H1 (cell line): Measurements from ENCODE around the gene FBXO8. TPM values are rescaled to one million over a fixed set of nuclear protein-coding genes. Genes with fewer than 3 reads are reported as not detected.
A peak's percentile ranks its signal among the peaks of the same experiment; 100 is the strongest.

Experiments
- ASH2L ChIP-seq: fragments of 200-600, 300-600 bp; sonication (generic); IDR thresholded peaks from one replicate; pipeline ENCODE4 v1.7.1; 2017; ENCODE audit warnings: low read length
- ATF2 ChIP-seq: IDR thresholded peaks from 2 replicates; pipeline ENCODE4 v1.6.1; 2012; ENCODE audit warnings: low read length, inconsistent platforms
- CBX8 ChIP-seq: fragments of 300-800, 300-1000 bp; sonication (generic); IDR thresholded peaks from 2 replicates; pipeline ENCODE4 v1.7.1; 2016; ENCODE audit warnings: low read depth, low read length, borderline replicate concordance
- CHD2 ChIP-seq: IDR thresholded peaks from 2 replicates; pipeline ENCODE4 v1.6.1; 2012; ENCODE audit warnings: low read length, improper control_type of control experiment
- JUND ChIP-seq: IDR thresholded peaks from 2 replicates; pipeline ENCODE4 v1.6.1; 2011; ENCODE audit warnings: mild to moderate bottlenecking, improper control_type of control experiment, low read length
- KDM1A ChIP-seq: fragments of 200-600, 300-600 bp; sonication (generic); IDR thresholded peaks from 2 replicates; pipeline ENCODE4 v1.7.1; 2016; ENCODE audit warnings: mild to moderate bottlenecking, low read length, borderline replicate concordance
- KDM4A ChIP-seq: IDR thresholded peaks from one replicate; pipeline ENCODE4 v1.7.1; 2012; ENCODE audit warnings: low read depth, mild to moderate bottlenecking, moderate library complexity, low read length, inconsistent platforms; ENCODE audit not compliant: severe bottlenecking
- RNF2 ChIP-seq: fragments of 200-900, 300-1000 bp; sonication (generic); IDR thresholded peaks from 2 replicates; pipeline ENCODE4 v1.7.1; 2016; ENCODE audit warnings: borderline replicate concordance, low read depth, mild to moderate bottlenecking, antibody characterized with exemption, low read length; ENCODE audit not compliant: poor library complexity, severe bottlenecking; ENCODE audit errors: missing control alignments
- TCF12 ChIP-seq: IDR thresholded peaks from 2 replicates; pipeline ENCODE4 v1.6.1; 2011; ENCODE audit warnings: low read depth, mild to moderate bottlenecking, low read length
- polyA plus RNA-seq, 7 experiments: library from polyadenylated mRNA; depleted of rRNA in 3 of 7; stranded (reverse) in 5 of 7; unstranded in 2 of 7; fragments of >200 nt in 5 of 7; fragments of 200-250 nt in 2 of 7; gene quantifications; 1 replicate in 5 of 7; 2 replicates in 1 of 7; 4 replicates in 1 of 7; pipeline versions ENCODE4 v1.2.1 to v1.2.3, GENCODE V29; 2011 to 2013; ENCODE audit warnings: missing spikeins in 2 of 7, mixed read lengths in 2 of 7
- total RNA-seq: library from RNA; stranded (reverse); fragmentation: NEBNext Ultra II Directional; extraction: Animal tissue kit (Norgen Biotek cat#: 25700); gene quantifications from 2 replicates; pipeline ENCODE4 v1.2.1, GENCODE V29; 2021
- TF ChIP-seq, protein P1 (sequence below): IDR thresholded peaks from 2 replicates; pipeline ENCODE4 v1.6.1; 2012; ENCODE audit warnings: inconsistent platforms

Gene FBXO8
- total and polyA plus RNA-seq, 2 of the 8 experiments (the other 6 are each of a cell fraction or from before 2014, with no cell fraction given) = 5.1 to 7.5 TPM

DNA sequence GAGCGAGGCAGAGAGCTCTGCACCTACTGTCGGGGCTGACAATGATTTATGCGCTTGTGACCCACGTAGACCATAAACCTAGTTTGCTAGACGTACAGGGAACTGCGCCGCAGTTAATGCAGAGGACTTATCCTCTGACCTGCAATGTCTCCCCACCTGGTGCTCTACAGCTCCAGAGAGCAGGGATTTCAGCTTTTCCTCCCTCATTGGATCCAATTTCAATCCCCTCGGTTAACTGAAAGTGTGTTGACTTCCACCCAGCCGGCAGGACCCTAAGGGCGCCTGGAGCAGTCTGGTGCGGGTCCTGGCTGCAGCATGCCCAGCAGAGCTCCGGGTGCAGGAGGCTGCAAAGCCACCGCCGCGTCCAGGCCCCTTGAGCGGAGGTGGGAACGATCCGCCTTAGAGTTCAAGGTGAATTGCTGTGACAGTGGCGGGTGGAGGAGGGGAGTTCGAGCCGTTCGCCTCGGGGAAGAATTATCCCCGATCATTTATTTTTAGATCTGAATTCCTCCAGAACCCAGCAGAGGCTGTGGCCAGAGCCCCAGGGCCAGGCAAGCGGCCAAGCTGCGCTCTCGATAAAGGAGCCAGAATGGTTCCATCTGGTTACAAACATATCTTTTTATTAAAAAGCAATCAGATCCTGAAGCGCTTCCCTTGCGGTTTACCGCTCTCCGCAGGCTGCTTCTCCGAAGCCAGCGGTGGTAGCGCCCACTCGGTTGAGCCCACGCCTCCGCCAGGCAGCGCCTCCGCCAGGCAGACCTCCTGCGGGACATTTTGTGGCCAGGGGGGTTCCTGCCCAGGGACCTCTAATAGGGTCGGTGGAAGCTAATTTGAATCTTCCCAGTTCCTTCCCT is 66.0 kb downstream of the FBXO8 start (continued):
- TF ChIP-seq ATF2 (no peak), KDM1A (no peak), ASH2L (no peak), CHD2 (no peak), KDM4A (peak; percentile 41), RNF2 (peak; percentile 88), CBX8 (peak; percentile 67; the same call in 1 of the 2 replicates), JUND (no peak), TCF12 (no peak)
- TF ChIP-seq, protein P1, sequence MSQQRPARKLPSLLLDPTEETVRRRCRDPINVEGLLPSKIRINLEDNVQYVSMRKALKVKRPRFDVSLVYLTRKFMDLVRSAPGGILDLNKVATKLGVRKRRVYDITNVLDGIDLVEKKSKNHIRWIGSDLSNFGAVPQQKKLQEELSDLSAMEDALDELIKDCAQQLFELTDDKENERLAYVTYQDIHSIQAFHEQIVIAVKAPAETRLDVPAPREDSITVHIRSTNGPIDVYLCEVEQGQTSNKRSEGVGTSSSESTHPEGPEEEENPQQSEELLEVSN = no peak
